Keratinocyte (primary cell): ENCODE measurements around the gene DUSP12. TPM values are rescaled to one million over a fixed set of nuclear protein-coding genes. Genes with fewer than 3 reads are reported as not detected.

Source experiments
- DNase-seq: peaks from one replicate; pipeline ENCODE4 v3.0.0-alpha.2; 2011; ENCODE audit warnings: low read depth, missing footprints, low spot score
- FAIRE-seq: peaks from 2 replicates; lab custom pipeline; 2011; peaks lifted over from hg19 to GRCh38; lab: Jason Lieb, UNC
- H2AFZ ChIP-seq: 2 replicates; pipeline ENCODE4 v1.6.0; 2012; ENCODE audit warnings: low read length, control low read depth, inconsistent platforms; ENCODE audit not compliant: control insufficient read depth
- H3K27ac ChIP-seq: 2 replicates; pipeline ENCODE4 v1.5.1; 2011; ENCODE audit warnings: low read length; ENCODE audit not compliant: control insufficient read depth, insufficient read depth
- H3K27me3 ChIP-seq: 3 replicates; pipeline ENCODE4 v1.6.0; 2011; ENCODE audit warnings: low read length; ENCODE audit not compliant: control insufficient read depth, insufficient read depth; ENCODE audit errors: extremely low read depth
- H3K36me3 ChIP-seq, 2 experiments: 2 replicates in 1 of 2; 3 replicates in 1 of 2; pipeline ENCODE4 v1.5.1; 2011; ENCODE audit warnings: low read length in 2 of 2, mild to moderate bottlenecking in 1 of 2; ENCODE audit not compliant: control insufficient read depth in 2 of 2, insufficient read depth in 2 of 2; ENCODE audit errors: extremely low read depth in 1 of 2
- H3K4me1 ChIP-seq: 3 replicates; pipeline ENCODE4 v1.5.1; 2011; ENCODE audit warnings: low read length; ENCODE audit not compliant: control insufficient read depth, insufficient read depth; ENCODE audit errors: extremely low read depth
- H3K4me2 ChIP-seq: 3 replicates; pipeline ENCODE4 v1.6.0; 2011; ENCODE audit warnings: low read depth, low read length; ENCODE audit not compliant: control insufficient read depth, insufficient read depth; ENCODE audit errors: extremely low read depth
- H3K4me3 ChIP-seq, 3 experiments: fragments of 200-600 bp in 1 of 3; sonication (generic) in 1 of 3; 2 replicates in 2 of 3; 3 replicates in 1 of 3; pipeline ENCODE4 v1.5.1; 2011 to 2016; ENCODE audit warnings: low read length in 3 of 3, mild to moderate bottlenecking in 3 of 3, control low read depth in 2 of 3, inconsistent platforms in 1 of 3, low read depth in 1 of 3, mixed read lengths in 1 of 3, mixed run types in 1 of 3, moderate library complexity in 1 of 3; ENCODE audit not compliant: control insufficient read depth in 2 of 3, insufficient read depth in 2 of 3; ENCODE audit errors: extremely low read depth in 1 of 3
- H3K79me2 ChIP-seq: 2 replicates; pipeline ENCODE4 v1.6.0; 2012; ENCODE audit warnings: low read length; ENCODE audit not compliant: control insufficient read depth, insufficient read depth
- H3K9ac ChIP-seq: 3 replicates; pipeline ENCODE4 v1.6.0; 2011; ENCODE audit warnings: low read length; ENCODE audit not compliant: control insufficient read depth, insufficient read depth; ENCODE audit errors: extremely low read depth
- H3K9me1 ChIP-seq: 3 replicates; pipeline ENCODE4 v1.6.0; 2011; ENCODE audit warnings: low read length; ENCODE audit not compliant: control insufficient read depth, insufficient read depth; ENCODE audit errors: extremely low read depth
- H3K9me3 ChIP-seq: 2 replicates; pipeline ENCODE4 v1.5.1; 2012; ENCODE audit warnings: low read depth, low read length; ENCODE audit not compliant: control insufficient read depth
- H4K20me1 ChIP-seq: 3 replicates; pipeline ENCODE4 v1.6.0; 2011; ENCODE audit warnings: low read length; ENCODE audit not compliant: control insufficient read depth, insufficient read depth; ENCODE audit errors: extremely low read depth
- EZH2 ChIP-seq: IDR thresholded peaks from one replicate; pipeline ENCODE4 v1.6.1; 2012; ENCODE audit warnings: inconsistent platforms, mild to moderate bottlenecking, low read length, moderate library complexity
- dilution Hi-C: fragments of 300-500 bp; cut with MboI; formaldehyde crosslinking; loops from one replicate; pipeline ENCODE4 v1.7.0; 2020; ENCODE audit warnings: low sequenced_read_pairs; ENCODE audit not compliant: extremely low pct_ligation_motif_present
- polyA plus RNA-seq, 5 experiments: library from polyadenylated mRNA; depleted of rRNA in 3 of 5; stranded (reverse) in 3 of 5; stranded (forward) in 1 of 5; unstranded in 1 of 5; fragments of >200 nt; gene quantifications; 1 replicate in 1 of 5; 2 replicates in 3 of 5; 3 replicates in 1 of 5; pipeline versions ENCODE4 v1.2.1 to v1.2.3, GENCODE V29; 2011 to 2012; ENCODE audit warnings: missing spikeins in 2 of 5, low read depth in 1 of 5, low replicate concordance in 1 of 5
- TF ChIP-seq, protein P1 (sequence below), 3 experiments: IDR thresholded peaks in 1 of 3; conservative IDR thresholded peaks in 1 of 3; optimal IDR thresholded peaks in 1 of 3; 2 replicates in 2 of 3; 3 replicates in 1 of 3; pipeline versions ENCODE3 to v1.5.1; 2011; ENCODE audit warnings: low read length in 3 of 3, mild to moderate bottlenecking in 3 of 3, moderate library complexity in 2 of 3, control low read depth in 1 of 3, inconsistent platforms in 1 of 3; ENCODE audit not compliant: insufficient read depth in 2 of 3; ENCODE audit errors: extremely low read depth in 1 of 3

DUSP12 gene
- polyA plus RNA-seq, 1 donor (not counting 4 experiments of a cell fraction or from before 2014, with no cell fraction given), result 35.3 TPM

DNA sequence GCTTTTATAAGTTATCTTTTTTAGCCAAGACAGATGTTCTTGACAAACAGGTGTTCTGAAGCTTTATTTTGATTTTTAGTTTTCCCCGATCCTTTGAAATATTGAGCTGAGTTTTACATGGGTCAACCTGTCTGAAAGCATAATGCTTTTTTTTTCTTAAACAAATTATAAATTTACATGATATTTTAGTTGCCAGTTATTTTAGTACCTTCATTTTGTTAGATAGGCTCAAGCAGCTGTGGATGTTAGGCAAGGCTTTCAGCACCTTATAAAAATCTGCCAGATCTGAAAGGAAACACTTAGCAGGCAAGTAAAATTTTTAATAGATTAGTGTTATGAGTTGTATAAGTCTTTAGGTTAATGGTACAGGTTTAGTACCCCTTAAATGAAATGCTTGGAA, 50.2 kb downstream of the DUSP12 start:
- TF ChIP-seq EZH2, result no peak
- TF ChIP-seq, protein P1, sequence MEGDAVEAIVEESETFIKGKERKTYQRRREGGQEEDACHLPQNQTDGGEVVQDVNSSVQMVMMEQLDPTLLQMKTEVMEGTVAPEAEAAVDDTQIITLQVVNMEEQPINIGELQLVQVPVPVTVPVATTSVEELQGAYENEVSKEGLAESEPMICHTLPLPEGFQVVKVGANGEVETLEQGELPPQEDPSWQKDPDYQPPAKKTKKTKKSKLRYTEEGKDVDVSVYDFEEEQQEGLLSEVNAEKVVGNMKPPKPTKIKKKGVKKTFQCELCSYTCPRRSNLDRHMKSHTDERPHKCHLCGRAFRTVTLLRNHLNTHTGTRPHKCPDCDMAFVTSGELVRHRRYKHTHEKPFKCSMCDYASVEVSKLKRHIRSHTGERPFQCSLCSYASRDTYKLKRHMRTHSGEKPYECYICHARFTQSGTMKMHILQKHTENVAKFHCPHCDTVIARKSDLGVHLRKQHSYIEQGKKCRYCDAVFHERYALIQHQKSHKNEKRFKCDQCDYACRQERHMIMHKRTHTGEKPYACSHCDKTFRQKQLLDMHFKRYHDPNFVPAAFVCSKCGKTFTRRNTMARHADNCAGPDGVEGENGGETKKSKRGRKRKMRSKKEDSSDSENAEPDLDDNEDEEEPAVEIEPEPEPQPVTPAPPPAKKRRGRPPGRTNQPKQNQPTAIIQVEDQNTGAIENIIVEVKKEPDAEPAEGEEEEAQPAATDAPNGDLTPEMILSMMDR (optimal IDR thresholded peaks at IDR 0.05 in 1 of 3, IDR thresholded peaks at IDR 0.05 in 1 of 3, conservative IDR thresholded peaks at IDR 0.05 in 1 of 3; ENCODE audit: extremely low read depth in 1 of 3, insufficient read depth in 2 of 3, low read length in 3 of 3), result no peak
- no peaks in the 10 kb centered on the region for H3K79me2 ChIP-seq
- no peak overlapping the region for H3K4me2 ChIP-seq
- H3K9me1 ChIP-seq, result no peaks in the 10 kb centered on the region
- no peaks in the 10 kb centered on the region for H4K20me1 ChIP-seq
- H3K9ac ChIP-seq, result no peak overlapping the region
- dilution Hi-C loops, result no loop called here
- DNase-seq, result no peak
- peaks cover 0 to 6% of the 10 kb centered on the region in 2 experiments for H3K36me3 ChIP-seq
- H3K27ac ChIP-seq, result no peak overlapping the region
- no peaks in the 10 kb centered on the region for H3K27me3 ChIP-seq
- FAIRE-seq, result no peak
- no peak overlapping the region for H2AFZ ChIP-seq
- H3K4me1 ChIP-seq, result no peaks in the 10 kb centered on the region
- H3K9me3 ChIP-seq, result no peaks in the 10 kb centered on the region
- no peak overlapping the region for H3K4me3 ChIP-seq

- TF ChIP-seq, protein P1 (optimal IDR thresholded peaks at IDR 0.05 in 1 of 3, IDR thresholded peaks at IDR 0.05 in 1 of 3, conservative IDR thresholded peaks at IDR 0.05 in 1 of 3; ENCODE audit: extremely low read depth in 1 of 3, insufficient read depth in 2 of 3, low read length in 3 of 3), result no peak
- TF ChIP-seq EZH2, result no peak
- no peaks in the 10 kb centered on the region for H3K9me1 ChIP-seq
- no peaks in the 10 kb centered on the region for H3K4me1 ChIP-seq
- H3K27me3 ChIP-seq, result no peaks in the 10 kb centered on the region
- H3K27ac ChIP-seq, result no peak overlapping the region
- H2AFZ ChIP-seq, result no peak overlapping the region
- dilution Hi-C loops, result no loop called here
- no peak overlapping the region for H3K4me2 ChIP-seq
- H3K4me3 ChIP-seq, result no peak overlapping the region
- H4K20me1 ChIP-seq, result no peaks in the 10 kb centered on the region
- peaks cover 0 to 6% of the 10 kb centered on the region in 2 experiments for H3K36me3 ChIP-seq
- FAIRE-seq (no peak), DNase-seq (no peak)
- H3K9me3 ChIP-seq, result no peaks in the 10 kb centered on the region
- H3K79me2 ChIP-seq, result no peaks in the 10 kb centered on the region
- no peak overlapping the region for H3K9ac ChIP-seq
Measured at GRCh38 chr1:161801955-161802354, 52.4 kb downstream of the DUSP12 start.
